M059J (cell line): ENCODE data around the gene KIF3A. TPM values are rescaled to one million over a fixed set of nuclear protein-coding genes. Genes with fewer than 3 reads are reported as not detected.
A peak's percentile ranks its signal among the peaks of the same experiment; 100 is the strongest.

ENCODE experiments used
- DNase-seq: peaks from one replicate; pipeline ENCODE4 v3.0.0-alpha.2; 2012; ENCODE audit warnings: low read depth
- total RNA-seq: library from RNA; depleted of rRNA; stranded (reverse); fragments of >200 nt; shearing (Covaris generic); gene quantifications from 2 replicates; pipeline ENCODE4 v1.2.3, GENCODE V29; 2014

KIF3A gene
- total RNA-seq, 1 experiment from 2014 or later = 4.7 TPM

- peak; percentile 15 for DNase-seq
These were observed 16.0 kb upstream of the KIF3A start for GRCh38 chr5:132753135-132753987.

- no peak for DNase-seq
These were observed 15.3 kb upstream of the KIF3A start for GRCh38 chr5:132752581-132753125.

GRCh38 chr5:132751971-132752580, 14.7 kb upstream of the KIF3A start:
- no peak for DNase-seq

GRCh38 chr5:132751444-132751843, 14.1 kb upstream of the KIF3A start:
- DNase-seq = no peak

- DNase-seq = no peak
These were observed 13.3 kb upstream of the KIF3A start for GRCh38 chr5:132750471-132751230.

GRCh38 chr5:132749506-132749905, 12.2 kb upstream of the KIF3A start:
- no peak for DNase-seq

GRCh38 chr5:132748522-132749000, 11.2 kb upstream of the KIF3A start:
- no peak for DNase-seq

- DNase-seq = no peak
These were observed 10.5 kb upstream of the KIF3A start for GRCh38 chr5:132747616-132748440.

- DNase-seq = peak; percentile 28
These were observed 9.7 kb upstream of the KIF3A start, which contains the start of gene CCNI2 for GRCh38 chr5:132746954-132747615. Gene CCNI2, plus strand, starts transcription at chr5:132747426. Its CDS starts 70 bp downstream, at chr5:132747496.

GRCh38 chr5:132746592-132746953, 9.2 kb upstream of the KIF3A start:
- no peak for DNase-seq

- DNase-seq = no peak
These were observed 7.3 kb upstream of the KIF3A start for GRCh38 chr5:132744659-132745058.

- no peak for DNase-seq
These were observed 5.3 kb upstream of the KIF3A start for GRCh38 chr5:132742626-132743025.

GRCh38 chr5:132742158-132742557, 4.8 kb upstream of the KIF3A start:
- no peak for DNase-seq

- DNase-seq = no peak
These were observed 1.9 kb upstream of the KIF3A start for GRCh38 chr5:132739232-132739631.

- peak; percentile 4 for DNase-seq
These were observed 786 bp upstream of the KIF3A start for GRCh38 chr5:132737982-132738681.

GRCh38 chr5:132734687-132735086, 2.7 kb downstream of the KIF3A start:
- no peak for DNase-seq

- no peak for DNase-seq
These were observed 3.7 kb downstream of the KIF3A start for GRCh38 chr5:132733499-132734148.

GRCh38 chr5:132729896-132730295, 7.5 kb downstream of the KIF3A start:
- DNase-seq = no peak

- DNase-seq = no peak
These were observed 11.6 kb downstream of the KIF3A start for GRCh38 chr5:132725745-132726144.
